Posterior cingulate gyrus (tissue), 11 donors: ENCODE data around the gene GSG1L.
"Not testable (repeated sequence)": the region's sequence is repeated elsewhere in the genome, so short reads cannot be mapped to it uniquely, and the experiment has no call there.

Source experiments
- DNase-seq, 10 donors: peaks; one replicate each; pipeline versions ENCODE4 v3.0.0 to v3.0.0-alpha.2; 2020 to 2021; ENCODE audit warnings: mixed read lengths in 3 of 10
- intact Hi-C: fragments of 100-400 bp; cut with DNase I; formaldehyde crosslinking; loops from one replicate; pipeline ENCODE4 v1.15.1; 2023

GSG1L gene

DNA sequence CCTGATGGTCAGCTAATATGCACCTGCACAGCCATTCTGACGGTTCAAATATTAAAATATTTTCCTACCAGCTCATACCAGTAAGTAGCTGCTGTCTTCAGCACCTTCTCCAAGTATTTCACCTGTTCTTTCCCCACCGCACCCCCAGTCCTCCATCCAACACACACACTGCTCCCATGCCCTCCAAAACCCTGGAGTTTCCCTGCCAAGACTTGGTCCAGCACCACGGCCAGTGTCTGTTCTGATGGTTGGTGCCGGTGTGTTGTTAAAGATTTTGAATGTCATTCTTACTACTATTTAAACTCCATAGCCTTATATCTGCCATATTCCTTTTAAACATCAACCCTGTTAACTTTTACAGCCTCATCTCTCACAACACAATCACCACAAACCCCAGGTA, 142.4 kb downstream of the GSG1L start:
- no peak for DNase-seq
- intact Hi-C loops: no loop called here

DNA sequence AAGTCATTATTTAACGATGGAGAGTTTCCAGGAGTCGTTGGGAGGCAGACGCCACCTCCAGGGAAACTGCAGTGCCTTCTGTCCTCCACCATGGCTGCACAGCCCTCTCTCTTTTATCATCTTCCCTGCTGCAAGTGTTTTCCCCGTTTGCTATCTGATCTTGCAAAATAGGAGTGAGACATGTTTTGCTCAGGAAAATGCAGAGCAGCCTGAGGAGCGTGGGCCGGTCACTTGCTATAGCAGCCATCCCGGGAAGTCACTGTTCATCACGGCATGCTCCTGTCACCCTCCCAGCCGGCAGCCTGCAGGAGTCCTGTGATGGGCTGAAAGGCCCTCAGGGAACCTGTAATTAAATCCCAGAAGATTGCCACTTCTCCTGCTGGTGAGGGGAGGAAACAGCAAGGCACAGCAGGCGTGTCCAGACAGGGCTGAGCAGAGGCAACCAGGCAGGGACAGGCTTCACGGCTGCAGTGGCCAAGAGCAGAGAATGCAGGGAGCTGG, 143.1 kb downstream of the GSG1L start:
- DNase-seq: peak in 8 of 10 donors; percentile 49 to 94 (median 70)
- intact Hi-C loops: no loop called here

DNA sequence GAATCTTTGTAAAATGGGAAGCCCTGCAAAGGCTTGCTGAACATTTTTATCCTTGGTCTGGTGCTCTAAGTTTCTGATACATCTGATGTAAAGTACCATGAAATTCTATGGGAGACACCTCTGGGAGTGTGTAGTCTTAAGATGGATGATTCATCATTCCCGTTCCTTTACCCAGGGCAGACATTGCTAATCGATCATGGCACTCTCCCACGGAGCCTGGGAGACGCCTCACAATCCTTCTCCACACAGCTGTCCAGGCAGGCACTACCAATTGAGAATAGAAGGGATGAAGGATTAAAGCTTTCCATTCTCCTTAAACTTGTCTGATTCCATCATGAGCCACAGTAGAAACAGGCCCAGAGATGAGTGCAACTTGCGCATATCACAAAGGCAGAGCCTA, 144.8 kb downstream of the GSG1L start:
- no peak for DNase-seq
- intact Hi-C loops: no loop called here

DNA sequence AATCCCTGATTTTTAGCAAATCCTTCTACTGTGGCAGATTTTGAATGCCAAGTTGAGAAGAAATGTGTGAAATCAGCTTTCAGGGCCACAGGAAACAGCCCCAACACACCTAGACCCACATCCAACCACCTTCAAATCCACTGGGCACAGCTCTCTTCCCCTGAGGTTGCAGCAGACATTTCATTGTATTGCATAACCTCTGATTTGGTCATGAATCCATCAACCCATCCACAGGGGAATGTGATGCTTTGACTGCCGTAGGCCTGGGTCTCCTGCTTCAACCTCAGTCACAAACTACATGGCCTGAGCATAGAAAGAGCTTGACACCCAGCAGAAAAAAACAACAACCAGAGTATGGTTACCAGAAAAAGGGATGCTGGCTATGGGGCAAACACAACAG, 145.6 kb downstream of the GSG1L start:
- DNase-seq: no peak
- intact Hi-C loops: no loop called here

DNA sequence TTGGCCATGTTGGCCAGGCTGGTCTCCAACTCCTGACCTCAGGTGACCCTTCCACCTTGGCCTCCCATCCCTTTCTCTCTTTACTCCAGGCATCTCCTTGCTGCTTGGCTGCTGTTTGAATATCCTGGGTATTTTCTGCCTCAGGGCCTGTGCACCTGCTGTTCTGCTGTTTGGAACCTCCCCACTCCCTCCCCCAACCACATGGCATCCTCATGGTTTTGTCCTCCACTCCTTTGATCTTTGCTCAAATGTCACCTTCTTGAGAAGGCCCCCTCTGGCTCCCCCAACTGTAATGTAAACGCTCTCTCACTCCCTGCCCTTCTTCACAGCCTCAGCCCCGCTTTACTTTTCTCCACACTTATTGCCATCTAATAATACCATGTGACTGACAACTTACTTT, 152.0 kb downstream of the GSG1L start:
- DNase-seq: no peak
- intact Hi-C loops: no loop called here

- intact Hi-C loops: no loop called here
- no peak for DNase-seq
Measured at GRCh38 chr16:27907457-27907972, 156.0 kb downstream of the GSG1L start.

DNA sequence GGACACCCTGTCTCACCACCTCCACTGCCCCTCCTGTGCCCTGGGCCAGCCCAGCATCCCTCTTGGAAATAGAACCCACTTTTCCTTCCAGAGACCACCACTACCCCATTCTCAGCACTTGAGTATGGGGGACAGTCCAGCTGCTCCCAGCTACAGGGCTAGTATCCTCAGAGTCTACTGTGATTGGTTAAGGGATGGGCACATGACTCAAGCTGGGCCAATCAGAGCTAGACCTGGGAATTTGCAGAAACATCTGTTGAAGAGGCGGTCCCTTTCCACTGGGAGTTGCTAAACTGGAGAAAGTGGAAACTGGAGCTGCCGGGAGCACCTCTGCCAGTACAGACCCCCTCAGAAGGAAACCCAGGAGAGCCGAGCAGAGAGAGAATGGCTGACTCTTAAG, 156.6 kb downstream of the GSG1L start:
- intact Hi-C loops: no loop called here
- peak in 1 of 10 donors; percentile 38 for DNase-seq

GRCh38 chr16:27903046-27903655, 160.4 kb downstream of the GSG1L start:
- DNase-seq: peak in 1 of 10 donors; percentile 62
- intact Hi-C loops: no loop called here

GRCh38 chr16:27902551-27902950, 161.0 kb downstream of the GSG1L start:
- peak in 1 of 10 donors; percentile 57 for DNase-seq

DNA sequence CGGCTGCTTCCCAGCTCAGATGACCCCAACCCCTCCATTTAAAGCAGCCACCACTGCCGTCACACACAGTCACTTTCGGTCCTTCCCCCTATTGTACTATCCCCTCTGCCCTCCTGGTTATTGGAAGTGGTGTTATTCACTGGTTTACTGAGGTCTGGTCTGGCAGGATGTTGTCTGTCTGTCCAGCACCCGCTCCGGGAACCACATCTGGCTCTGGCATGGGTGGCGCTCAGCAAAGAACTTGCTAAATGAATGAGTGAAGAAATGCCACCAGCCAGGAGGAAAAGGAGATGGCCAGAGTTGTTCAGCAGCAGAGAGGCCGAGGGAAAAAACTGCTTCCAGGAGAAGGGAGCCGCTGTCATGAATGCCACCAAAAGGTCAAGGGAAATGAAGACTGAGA, 161.6 kb downstream of the GSG1L start:
- intact Hi-C loops: no loop called here
- peak in 1 of 10 donors; percentile 63 for DNase-seq

More at GRCh38 chr16:27902551-27902950, 161.0 kb downstream of the GSG1L start:
- intact Hi-C loops: no loop called here

GRCh38 chr16:27899736-27900135, 163.8 kb downstream of the GSG1L start:
- intact Hi-C loops: no loop called here
- DNase-seq: peak in 4 of 10 donors; percentile 13 to 89 (median 16)

DNA sequence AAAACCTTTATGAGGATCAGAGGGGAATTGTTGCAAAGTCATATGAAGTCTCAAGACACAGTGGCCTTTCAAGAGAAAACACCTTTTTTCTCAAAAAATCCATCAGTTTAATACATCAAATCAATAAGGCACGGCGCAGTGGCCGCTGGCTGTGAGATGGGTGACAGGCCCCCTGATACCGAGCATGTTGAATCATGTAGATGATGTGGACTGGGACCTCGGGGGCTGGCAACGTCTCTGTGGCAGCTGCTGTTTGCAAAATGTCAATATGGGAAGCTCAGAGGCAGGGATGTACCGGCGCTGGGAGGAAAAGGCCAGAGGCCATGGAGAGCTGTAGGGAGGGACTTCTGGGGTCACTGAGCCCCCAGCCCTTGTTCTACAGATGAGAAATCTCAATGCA, 169.1 kb downstream of the GSG1L start:
- intact Hi-C loops: no loop called here
- DNase-seq: peak in 1 of 10 donors; percentile 52

DNA sequence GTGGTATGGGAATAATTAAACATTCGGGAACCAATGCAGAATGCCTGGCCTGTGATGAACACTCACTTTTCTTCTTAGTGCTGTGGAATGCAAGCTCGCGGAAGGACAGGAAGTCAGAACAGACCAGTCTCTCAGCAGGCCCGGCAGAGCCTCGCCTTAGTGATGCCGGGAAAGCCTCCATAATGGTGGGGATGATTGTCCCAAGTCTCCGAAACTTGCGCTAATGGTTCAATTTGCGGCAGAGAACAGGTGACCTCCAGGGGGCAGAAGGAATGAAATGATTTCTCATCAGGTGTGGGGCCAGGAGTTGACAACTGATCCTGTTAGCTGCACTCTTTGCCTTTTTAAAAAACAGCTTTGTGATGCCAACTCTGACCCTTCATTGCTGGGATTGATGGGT, 170.6 kb downstream of the GSG1L start:
- DNase-seq: no peak
- intact Hi-C loops: no loop called here

DNA sequence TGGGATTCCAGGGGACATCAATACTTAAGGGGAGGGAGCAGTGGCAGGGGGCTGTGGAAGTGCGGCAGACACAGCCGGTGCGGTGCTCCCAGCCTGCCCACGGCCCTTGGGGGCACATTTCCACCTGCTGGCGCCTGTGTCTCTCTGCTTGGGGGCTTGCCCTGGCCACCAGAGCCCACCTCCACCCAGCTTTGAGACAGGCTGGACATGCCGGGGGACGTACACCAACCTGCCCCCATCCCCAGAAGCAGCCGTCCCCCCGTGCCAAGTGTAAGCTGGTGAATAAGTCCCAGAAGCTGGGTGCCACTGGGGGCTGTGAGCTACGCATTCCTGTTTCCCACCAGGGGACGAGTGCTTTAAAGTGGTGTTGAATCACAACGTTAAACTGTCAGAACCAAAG, 172.6 kb downstream of the GSG1L start:
- peak in 1 of 10 donors; percentile 68 for DNase-seq
- intact Hi-C loops: no loop called here

- intact Hi-C loops: no loop called here
- peak in 1 of 10 donors; percentile 66 for DNase-seq
Measured at GRCh38 chr16:27890006-27890405, 173.5 kb downstream of the GSG1L start.

- intact Hi-C loops: no loop called here
- DNase-seq: no peak
Measured at GRCh38 chr16:27883576-27883975, 179.9 kb downstream of the GSG1L start.

- intact Hi-C loops: no loop called here
- DNase-seq: peak in 1 of 10 donors; percentile 13
Measured at GRCh38 chr16:27880287-27880686, 183.2 kb downstream of the GSG1L start.

- peak in 2 of 10 donors; percentile 30 to 35 for DNase-seq
Measured at GRCh38 chr16:27879601-27880247, 183.8 kb downstream of the GSG1L start.

GRCh38 chr16:27872627-27873026, 190.9 kb downstream of the GSG1L start:
- intact Hi-C loops: loop anchor here (10.0 kb wide), 1 partner anchor 228 kb away; no protein-coding TSS in a partner anchor
- DNase-seq: not testable (repeated sequence)

More at GRCh38 chr16:27879601-27880247, 183.8 kb downstream of the GSG1L start:
- intact Hi-C loops: loop anchor here (10.0 kb wide), 1 partner anchor 235 kb away; no protein-coding TSS in a partner anchor

DNA sequence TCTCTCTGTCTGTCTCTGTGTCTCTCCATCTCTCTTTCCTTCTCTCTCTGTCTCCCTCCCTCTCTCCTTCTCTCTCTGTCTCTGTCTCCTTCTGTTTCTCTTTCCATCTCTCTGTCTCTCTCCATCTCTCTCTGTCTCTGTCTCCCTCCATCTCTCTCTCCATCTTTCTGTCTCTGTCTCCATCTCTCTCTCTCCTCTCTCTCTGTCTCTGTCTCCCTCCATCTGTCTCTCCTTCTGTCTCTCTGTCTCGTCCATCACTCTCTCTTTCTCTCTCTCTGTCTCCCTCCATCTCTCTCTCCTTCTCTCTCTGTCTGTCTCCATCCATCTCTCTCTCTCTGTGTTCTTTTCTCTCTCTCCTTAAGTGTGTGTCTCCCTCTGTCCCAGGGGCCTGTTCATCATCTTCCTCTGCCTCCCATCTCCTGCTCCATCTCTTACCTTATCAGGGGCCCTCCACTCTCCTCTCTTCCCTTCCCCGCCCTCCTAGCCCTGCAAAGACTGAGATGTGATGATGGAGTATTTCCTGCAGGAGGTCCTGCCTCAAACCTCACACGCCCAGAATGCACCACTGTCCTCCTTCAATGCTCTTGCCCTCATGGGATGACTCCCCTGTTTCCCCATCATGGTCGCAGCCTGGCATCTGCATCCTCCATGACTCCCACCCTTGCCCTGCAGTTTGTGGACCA, 193.3 kb downstream of the GSG1L start:
- intact Hi-C loops: loop anchor here (10.0 kb wide), 1 partner anchor 225 kb away; no protein-coding TSS in a partner anchor
- DNase-seq: peak in 1 of 10 donors; percentile 7

DNA sequence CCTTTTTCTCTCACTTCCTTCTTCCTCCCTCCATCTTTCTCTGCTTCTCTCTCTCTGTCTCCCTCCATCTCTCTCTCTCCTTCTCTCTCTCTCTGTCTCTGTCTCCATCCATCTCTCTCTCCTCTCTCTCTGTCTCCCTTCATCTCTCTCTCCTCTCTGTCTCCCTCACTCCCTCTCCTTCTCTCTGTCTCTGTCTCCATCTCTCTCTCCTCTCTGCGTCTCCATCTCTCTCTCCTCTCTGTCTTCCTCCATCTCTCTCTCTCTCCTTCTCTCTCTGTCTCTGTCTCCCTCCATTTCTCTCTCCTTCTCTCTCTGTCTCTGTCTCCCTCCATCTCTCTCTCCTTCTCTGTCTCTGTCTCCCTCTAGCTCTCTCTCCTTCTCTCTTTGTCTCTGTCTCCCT, 194.1 kb downstream of the GSG1L start:
- intact Hi-C loops: no loop called here
- DNase-seq: no peak
